HG03432 (cell line): ENCODE data around the gene SLC12A8.
A peak's percentile ranks its signal among the peaks of the same experiment; 100 is the strongest.
"Not testable (repeated sequence)": the region's sequence is repeated elsewhere in the genome, so short reads cannot be mapped to it uniquely, and the experiment has no call there.

Experiments used
- ATAC-seq: cut with Tn5 transposase; IDR thresholded peaks from one replicate; pipeline ENCODE4 v1.9.1; 2021; ENCODE audit warnings: mild to moderate bottlenecking, moderate library complexity; ENCODE audit not compliant: unreplicated experiment

SLC12A8 gene

GRCh38 chr3:125087768-125088391 is 124.7 kb downstream of the SLC12A8 start:
- ATAC-seq: no peak

GRCh38 chr3:125085166-125085565 is 127.4 kb downstream of the SLC12A8 start:
- ATAC-seq: no peak

- ATAC-seq: no peak
Observed at GRCh38 chr3:125083776-125084175, 128.8 kb downstream of the SLC12A8 start.

GRCh38 chr3:125082339-125082738 is 130.2 kb downstream of the SLC12A8 start:
- ATAC-seq: not testable (repeated sequence)

GRCh38 chr3:125080077-125080476 is 132.5 kb downstream of the SLC12A8 start:
- ATAC-seq: no peak

- no peak for ATAC-seq
Observed at GRCh38 chr3:125079675-125080045, 132.9 kb downstream of the SLC12A8 start.

GRCh38 chr3:125078951-125079674 is 133.4 kb downstream of the SLC12A8 start:
- no peak for ATAC-seq

- ATAC-seq: peak; percentile 43
Observed at GRCh38 chr3:125077864-125078263, 134.7 kb downstream of the SLC12A8 start.

GRCh38 chr3:125076464-125076863 is 136.1 kb downstream of the SLC12A8 start:
- no peak for ATAC-seq

- no peak for ATAC-seq
Observed at GRCh38 chr3:125075738-125076137, 136.8 kb downstream of the SLC12A8 start.

GRCh38 chr3:125073390-125073905 is 139.1 kb downstream of the SLC12A8 start:
- ATAC-seq: no peak

GRCh38 chr3:125072749-125073389 is 139.7 kb downstream of the SLC12A8 start:
- ATAC-seq: no peak

- no peak for ATAC-seq
Observed at GRCh38 chr3:125072301-125072700, 140.2 kb downstream of the SLC12A8 start.

- ATAC-seq: no peak
Observed at GRCh38 chr3:125069968-125070745, 142.4 kb downstream of the SLC12A8 start.

GRCh38 chr3:125069452-125069851 is 143.1 kb downstream of the SLC12A8 start:
- ATAC-seq: no peak

- no peak for ATAC-seq
Observed at GRCh38 chr3:125068265-125068664, 144.3 kb downstream of the SLC12A8 start.

GRCh38 chr3:125067225-125067624 is 145.3 kb downstream of the SLC12A8 start:
- ATAC-seq: no peak

GRCh38 chr3:125062904-125063618 is 149.5 kb downstream of the SLC12A8 start:
- ATAC-seq: no peak

GRCh38 chr3:125061646-125062045 is 150.9 kb downstream of the SLC12A8 start:
- no peak for ATAC-seq

GRCh38 chr3:125061170-125061569 is 151.4 kb downstream of the SLC12A8 start:
- no peak for ATAC-seq
